Activated CD8-positive, alpha-beta memory T cell treated with anti-CD3 and anti-CD28 coated beads for 48 hours (primary cell): ENCODE results near the gene STARD10.
A peak's percentile ranks its signal among the peaks of the same experiment; 100 is the strongest.
"Not testable (repeated sequence)": the region's sequence is repeated elsewhere in the genome, so short reads cannot be mapped to it uniquely, and the experiment has no call there.

Experiments used
- DNase-seq, 3 experiments: peaks; one replicate each; pipeline ENCODE4 v3.0.0-alpha.2; 2020; ENCODE audit warnings: low read depth in 2 of 3, low spot score in 2 of 3

The STARD10 gene, protein sequence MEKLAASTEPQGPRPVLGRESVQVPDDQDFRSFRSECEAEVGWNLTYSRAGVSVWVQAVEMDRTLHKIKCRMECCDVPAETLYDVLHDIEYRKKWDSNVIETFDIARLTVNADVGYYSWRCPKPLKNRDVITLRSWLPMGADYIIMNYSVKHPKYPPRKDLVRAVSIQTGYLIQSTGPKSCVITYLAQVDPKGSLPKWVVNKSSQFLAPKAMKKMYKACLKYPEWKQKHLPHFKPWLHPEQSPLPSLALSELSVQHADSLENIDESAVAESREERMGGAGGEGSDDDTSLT

DNA sequence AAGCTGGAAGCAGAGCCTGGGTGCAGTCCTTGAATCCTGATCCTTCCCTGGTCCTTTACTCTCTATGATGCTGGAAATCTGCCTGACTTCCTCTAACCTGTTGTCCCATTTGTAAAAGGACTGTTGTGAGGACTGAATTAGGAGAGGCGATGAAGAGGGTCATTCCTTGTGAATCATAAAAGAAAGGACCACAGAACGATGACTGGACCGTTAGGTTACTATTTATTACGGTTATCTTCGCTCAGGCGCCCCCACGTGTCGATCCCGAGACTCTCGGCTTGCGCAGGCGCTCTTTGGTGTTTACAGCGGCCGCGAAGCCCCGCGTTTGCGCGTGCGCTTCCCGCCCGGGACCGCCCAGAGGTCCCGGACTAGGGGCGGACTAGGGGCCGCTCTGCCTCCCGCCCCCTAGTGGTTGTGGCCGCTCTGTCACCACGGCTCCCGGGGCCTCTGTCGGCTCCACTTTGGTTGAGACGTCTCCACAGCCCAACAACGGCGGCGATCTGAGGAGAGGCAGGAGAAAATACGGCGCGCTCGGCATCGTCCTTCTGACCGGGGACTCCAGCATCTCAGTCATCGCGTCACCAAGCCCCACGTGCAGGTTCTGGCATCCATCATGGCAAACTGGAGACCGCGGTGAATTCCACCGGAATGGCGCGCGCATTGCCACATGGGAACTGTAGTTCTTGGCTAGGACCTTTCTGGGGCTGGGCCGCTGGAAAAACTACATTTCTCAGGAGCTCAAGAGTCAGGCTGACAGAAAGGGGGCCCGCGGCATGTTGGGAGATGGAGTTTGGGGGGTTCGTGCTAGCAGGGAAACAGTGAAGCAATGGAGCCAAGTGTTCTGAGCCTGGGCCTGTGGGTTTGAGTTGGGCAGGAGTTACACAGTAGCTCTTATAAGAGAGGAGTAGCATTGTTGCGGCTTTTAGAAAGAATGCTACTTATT lies at the start of gene STARD10:
STARD10 (minus strand) TSS at position 623 of the 943 bp plus-strand sequence. CDS start 12,866 bp downstream, outside the sequence.
- DNase-seq = peak; percentile 81 to 91 (median 84)

DNA sequence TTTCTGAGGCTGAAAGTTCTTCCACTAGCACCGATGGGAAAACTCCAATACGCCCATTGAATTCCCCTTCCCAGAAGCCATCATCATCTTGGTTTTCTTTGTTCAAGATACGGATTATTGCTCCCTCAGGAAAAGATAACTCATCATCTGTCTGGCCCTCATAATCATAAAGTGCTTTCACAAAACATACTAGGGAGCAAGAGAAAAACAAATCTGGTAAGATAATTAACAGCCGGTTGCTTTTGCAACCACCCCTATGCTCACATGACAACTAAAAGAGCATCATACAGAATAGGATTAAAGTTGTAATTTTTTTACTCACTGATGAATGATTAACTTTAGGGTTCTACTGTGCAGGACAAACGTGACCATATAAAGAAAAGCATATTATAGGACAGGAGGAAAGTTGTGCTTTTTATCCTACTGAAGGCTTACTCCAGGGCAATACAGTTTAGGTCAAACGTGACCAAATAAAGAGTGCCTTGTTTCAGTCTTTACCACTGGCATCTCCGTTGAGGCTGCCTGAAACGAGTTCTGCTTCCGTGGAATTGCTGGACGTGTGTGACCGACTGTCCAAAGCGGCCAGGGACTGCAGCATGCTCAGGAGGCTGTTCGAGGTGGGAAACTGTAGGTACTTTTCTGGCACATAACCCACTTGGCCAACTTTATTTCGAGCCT lies 48.9 kb upstream of the STARD10 start:
- DNase-seq = no peak

DNA sequence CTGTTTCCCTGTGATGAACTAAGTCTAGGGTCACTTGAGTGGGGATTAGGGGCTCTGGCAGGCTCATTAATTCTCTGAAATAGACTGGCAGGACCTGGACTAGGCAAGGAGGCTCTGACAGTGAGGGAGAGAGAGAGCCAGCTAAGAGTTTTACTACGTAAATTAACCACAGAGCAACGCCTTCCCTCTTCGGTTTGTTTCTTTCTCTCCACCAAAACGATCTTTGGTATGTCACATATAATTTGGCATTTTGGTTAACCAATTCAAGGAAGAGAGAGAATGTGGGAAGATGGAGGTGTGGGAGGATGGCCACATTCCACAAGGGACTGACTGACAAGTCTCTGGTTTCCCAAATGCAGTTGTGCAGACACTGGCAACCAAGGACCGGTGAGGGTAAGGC lies 48.3 kb upstream of the STARD10 start:
- no peak for DNase-seq

DNA sequence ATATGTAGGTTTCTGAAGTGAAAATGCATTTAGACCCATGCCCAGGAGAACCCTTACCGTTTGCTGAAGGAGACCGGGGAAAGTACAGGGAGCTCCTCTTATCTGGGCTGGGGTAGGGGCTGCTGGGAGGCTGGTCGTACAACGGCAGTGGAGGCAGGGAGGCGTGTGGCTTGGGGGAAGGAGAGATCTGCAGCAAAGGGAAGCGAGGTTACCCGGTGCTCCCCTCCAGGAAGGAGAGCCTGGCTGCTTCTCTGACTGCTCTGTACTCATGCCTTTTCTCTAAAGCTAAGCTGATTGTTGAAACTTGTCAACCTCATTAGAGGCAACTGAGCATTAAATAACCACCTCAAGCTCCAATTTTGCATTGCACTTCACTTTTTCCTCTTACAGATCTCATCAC lies 47.5 kb upstream of the STARD10 start:
- DNase-seq = no peak

DNA sequence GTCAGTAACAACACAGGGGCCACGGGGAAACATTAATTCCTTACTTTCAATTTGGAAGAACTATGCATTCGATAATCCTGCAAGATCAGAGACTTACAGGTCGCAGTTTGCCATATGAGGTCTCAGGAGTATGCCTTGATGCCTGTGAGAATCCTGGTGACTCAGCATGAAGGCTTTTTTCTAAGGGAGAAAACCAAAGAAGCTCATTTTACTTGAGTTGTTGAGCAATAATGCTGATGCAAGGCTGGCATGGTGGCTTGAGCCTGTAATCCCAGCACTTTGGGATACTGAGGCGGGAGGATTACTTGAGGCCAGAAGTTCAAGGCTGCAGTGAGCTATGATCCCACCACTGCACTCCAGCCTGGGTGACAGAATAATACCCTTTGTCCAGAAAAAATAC lies 46.9 kb upstream of the STARD10 start:
- no peak for DNase-seq

DNA sequence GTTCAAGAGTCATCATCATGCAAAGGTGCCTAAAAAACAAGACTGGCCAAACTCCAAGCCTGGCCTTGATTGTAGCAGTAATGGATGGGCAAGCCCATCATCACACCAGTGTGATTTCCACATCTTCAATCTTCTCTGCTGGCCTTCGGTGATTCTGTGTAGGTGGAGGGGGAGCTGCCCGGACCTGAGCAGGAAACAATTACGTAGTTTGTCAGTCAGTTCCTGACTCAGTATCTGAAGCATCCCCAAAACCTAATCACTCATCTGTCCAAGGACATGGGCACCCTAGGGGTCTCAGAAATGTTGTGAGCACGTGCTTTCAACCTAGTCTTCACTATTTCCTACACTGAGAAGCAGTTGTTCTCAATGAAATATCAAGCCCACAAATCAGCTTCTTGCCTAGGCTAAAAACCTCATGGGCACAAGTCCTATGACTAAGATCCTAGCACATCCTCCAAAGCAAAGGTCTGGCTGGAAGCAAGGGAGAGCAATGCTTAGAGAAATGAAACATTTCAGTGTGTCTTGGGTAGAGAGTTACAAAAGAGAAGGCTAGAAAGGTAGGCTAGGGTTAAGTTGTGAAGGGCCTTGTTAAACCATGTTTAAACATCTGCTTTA lies 45.0 kb upstream of the STARD10 start:
- no peak for DNase-seq

DNA sequence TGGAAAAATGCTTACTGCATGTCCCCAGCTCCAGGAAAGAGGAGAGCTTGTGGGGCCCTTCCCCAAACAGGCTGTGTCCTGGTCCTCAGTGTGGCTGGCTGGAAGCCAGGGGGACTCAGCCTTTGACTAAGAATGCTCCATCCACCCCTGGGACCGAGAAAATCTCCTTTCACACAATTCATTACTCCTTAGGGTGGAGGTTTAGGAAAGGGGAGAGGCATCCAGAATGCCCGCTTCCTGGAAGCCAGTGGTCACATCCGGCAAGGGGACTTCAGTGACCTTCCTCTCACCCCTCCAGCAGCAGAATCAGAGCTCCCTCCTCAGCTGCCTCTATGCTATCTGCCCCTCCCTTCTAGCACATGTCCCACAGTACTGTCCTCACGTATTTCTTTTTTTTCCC lies 42.3 kb upstream of the STARD10 start:
- no peak for DNase-seq

DNA sequence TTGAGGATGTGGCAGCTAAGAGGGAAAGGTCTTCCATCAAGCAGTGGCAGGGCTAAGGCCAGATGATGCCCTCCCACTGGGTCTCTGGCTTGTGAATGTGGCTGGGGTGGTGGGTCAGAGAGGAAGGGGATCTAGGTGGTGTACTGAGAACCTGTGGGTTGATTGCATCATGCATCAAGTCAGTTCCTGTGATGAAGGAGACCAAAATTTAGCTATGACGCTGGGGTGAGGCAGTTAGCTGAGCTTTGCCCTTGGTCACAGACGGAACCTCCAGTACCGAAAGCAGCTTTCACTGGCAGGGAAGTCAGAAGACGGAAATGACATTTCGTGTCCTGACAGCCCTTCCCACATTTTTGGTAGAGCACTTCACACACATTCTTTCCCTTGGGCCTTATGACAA lies 41.1 kb upstream of the STARD10 start:
- DNase-seq = no peak

DNA sequence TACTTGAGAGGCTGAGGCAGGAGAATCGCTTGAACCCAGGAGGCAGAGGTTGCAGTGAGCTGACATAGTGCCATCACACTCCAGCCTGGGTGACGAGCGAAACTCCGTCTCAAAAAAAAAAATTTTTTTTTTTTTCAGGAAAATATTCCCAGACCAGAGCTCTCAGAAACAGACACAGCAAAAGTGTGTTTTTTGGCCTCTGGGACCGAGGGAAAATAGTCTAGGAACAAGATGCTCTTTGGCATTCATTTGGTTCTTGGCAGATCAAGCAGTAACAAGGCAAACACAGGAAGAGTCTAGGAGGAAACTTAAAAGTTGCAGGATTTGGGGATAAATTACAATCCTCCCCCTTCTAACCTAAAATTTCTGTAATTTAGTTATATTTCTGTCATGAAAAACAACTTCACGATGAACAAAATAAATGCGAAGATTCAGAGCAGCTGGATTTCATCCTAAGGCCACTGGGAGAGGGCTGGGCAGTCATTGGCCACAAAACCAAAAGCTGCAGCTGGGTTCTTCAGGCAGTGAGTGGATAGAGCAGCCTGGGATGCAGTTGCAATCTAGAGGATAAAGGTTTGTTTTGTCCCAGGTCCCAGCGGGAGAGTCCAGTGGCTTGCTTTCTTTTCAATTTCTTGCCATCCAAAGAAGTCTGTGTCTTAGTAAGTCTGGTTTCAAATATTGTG lies 40.1 kb upstream of the STARD10 start:
- DNase-seq = no peak

DNA sequence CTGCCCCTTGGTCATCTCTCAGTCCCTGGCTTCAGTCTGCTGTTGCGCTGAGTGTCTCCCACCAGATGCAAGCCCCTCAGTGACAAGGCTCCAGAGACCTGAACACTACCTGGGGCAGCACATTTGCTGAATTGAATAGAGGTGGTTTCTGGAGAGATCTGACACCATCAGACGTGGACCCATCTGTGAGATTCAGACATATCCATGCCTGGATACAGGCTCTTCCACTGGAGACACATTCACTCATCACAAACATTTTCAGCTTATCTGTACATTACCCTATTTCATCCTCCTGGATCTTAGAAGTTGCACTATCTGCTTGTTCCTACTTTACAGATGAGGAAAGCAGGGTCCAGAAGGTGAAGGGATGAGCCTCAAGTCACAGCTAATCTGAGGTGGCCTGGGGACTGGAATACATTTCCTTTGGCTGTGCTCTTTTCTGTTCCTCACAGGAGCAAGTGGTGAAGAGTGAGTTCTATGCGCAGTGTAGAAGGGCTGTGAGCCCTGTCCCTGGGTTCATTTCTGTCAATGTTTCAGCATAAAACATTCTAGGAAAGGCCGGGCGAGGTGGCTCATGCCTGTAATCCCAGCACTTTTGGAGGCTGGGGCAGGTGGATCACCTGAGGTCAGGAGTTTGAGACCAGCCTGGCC lies 39.4 kb upstream of the STARD10 start:
- DNase-seq = no peak

DNA sequence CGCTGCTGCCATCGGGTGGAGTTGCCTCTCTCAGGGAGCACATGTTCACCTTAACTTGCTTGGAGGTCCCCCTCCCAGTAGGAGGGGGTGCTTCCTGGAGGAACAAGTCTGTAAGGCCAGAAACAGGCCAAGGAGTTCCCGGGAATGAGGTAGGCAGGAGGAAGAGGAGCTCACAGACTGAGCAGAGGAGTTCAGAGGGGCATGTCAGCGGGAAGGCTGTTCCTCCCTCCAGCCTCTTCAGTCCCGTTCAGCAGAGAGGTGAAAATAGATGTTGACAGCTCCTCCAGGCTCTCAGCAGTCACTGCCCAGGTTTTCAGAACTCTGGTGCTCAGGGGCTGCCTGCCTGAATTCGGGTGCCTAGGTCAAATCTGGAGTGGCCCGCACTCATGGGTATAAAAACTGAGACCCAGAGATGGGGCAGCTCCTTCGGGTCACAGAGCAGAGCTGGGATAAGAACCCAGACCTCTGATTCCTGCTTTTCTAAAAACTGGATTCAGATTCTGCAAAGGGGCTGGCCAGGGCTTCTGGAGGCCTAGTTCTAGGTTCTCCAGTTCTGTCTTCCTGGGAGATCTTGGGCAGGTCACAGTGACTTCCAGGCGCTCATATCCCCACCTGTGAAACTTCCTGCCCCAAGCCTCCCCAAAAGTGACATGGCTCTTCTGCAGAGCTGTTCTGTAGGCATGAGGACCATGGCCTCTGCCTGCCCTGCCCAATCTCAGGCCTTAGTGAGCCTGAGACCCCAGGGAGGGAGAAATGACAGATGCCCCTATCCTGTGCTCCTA lies 38.6 kb upstream of the STARD10 start:
- no peak for DNase-seq

DNA sequence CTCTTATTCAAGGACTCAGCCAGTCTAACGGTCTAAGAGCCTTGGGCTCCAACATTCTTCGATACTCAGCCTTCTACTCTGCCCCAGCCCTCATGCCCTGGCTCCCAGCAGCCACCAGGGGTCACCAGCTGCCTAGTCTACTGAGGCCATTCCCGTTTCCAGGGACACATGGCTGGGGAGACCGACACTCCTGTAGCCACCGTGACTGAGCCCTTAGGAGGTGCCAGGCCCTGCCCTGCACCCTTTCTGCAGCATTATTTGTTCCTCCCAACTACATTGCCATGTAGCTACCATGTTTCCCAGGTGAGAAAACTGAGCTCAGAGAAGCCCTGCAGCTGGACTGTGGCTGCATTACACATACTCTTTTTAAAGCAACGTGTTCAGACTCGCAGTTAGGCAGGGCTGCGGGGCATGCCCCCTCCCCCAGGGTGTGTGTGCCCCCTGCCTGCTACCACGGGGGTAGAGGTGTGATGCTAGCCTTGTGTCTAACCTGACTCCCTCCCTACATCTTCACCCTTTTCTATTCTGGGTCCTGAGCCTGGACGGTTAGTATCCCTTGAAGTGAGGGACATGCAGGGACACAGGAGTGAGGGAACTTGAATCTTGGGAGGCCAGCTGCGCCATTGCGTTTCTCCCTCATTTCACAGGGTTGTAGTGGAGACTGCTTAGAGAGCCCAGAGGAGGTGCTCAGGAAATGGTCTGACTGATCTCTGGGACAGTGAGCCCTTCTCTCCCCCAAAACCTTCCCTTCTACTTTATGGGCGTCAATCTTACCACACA lies 37.9 kb upstream of the STARD10 start:
- no peak for DNase-seq

DNA sequence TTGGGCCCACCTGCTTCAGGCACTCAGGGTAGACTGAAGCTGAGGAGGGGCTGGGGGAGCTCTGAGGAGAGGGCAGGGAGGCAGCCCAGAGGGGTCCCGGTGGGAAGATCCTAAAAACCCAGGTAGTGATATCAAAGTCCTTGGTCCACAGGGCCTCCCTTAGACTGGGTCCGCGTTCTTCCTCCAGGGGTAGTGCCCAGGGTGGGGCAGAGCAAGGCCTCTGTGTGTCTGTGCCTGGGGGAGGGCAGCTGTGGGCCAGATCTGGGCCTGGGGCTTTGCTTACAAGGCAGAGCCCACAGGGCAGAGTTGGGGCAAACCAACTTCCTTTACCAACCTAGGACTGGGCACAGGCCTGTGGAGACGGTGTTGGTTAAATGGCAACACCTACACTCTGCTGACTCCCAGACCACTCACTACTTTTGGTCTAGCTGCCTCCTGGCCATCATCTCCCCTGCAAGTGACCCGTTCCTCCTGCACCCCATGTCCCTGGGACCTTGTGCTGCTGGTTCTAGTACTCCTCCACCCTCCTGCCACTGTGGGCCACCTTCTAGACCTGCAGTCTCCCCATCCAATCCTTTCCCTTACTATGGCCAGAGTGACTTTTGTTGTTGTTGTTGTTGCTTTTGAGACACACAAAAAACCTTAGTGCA lies 36.2 kb upstream of the STARD10 start:
- no peak for DNase-seq

DNA sequence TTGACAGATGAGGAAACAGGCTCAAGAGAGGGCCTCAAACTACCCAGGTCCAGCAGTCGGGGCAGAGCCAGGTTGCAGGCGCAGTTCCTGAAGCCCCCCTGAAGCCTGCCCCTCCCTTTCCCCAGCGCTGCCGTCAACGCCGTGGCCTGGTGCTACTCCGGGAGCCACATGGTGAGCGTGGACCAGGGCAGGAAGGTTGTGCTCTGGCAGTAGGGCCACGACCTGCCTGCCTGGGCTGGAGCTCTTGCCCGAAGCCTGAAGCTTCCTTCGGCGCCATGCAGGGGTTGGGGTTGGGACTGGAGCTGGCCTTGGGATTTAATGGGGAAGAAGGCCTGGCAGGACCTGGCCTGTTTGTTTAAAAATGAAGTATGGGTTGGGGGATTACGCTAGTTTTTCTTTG lies 35.3 kb upstream of the STARD10 start:
- no peak for DNase-seq

DNA sequence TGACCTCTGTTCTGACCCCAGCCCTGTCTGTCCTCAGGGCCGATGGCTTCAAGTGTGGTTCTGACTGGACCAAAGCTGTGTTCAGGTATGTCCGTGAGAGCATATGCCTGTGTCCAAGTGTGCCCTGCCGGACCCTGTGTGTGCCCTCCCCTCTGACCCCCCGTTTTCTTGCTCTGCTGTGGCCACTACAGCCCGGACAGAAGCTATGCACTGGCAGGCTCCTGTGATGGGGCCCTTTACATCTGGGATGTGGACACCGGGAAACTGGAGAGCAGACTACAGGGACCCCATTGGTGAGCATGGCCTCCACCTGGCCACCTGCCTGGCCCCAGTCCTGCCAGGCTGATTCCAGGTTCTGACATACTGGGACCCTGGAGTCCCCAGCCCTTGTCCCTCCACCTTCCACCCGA lies 34.9 kb upstream of the STARD10 start:
- DNase-seq = no peak

DNA sequence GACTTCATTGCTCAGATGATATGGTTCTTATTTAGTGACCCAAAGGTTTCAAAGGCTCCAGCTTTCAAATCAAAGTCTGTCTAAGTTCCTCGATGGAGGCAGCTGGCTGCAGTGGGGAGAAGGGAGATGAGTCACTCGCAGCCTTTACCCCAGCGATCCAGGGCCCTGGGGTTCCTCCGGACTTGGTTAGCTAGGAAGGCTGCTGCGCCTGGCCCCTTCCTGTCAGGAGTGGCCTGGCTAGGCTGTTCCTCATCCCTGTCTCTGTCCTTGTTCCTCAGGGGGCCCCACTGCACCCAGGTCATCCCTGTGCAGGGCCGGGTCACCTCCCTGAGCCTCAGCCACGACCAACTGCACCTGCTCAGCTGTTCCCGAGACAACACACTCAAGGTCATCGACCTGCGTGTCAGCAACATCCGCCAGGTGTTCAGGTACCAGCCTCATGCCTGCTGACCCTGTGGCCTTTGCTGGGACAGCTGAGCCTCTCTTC lies 34.3 kb upstream of the STARD10 start:
- DNase-seq = no peak

DNA sequence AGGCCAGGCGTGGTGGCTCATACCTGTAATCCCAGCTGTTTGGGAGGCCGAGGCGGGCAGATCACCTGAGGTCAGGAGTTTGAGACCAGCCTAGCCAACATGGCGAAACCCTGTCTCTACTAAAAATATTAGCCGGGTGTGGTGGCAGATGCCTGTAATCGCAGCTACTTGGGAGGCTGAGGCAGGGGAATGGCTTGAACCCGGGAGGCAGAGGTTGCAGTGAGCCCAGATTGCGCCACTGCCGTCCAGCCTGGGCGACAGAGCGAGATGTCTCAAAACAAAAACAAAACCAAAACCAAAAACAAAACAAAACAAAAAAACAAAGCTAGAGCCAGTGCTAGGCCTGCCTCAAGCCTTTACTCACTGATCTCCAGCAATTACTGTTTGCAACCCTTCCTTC lies 33.8 kb upstream of the STARD10 start:
- DNase-seq = not testable (repeated sequence)

DNA sequence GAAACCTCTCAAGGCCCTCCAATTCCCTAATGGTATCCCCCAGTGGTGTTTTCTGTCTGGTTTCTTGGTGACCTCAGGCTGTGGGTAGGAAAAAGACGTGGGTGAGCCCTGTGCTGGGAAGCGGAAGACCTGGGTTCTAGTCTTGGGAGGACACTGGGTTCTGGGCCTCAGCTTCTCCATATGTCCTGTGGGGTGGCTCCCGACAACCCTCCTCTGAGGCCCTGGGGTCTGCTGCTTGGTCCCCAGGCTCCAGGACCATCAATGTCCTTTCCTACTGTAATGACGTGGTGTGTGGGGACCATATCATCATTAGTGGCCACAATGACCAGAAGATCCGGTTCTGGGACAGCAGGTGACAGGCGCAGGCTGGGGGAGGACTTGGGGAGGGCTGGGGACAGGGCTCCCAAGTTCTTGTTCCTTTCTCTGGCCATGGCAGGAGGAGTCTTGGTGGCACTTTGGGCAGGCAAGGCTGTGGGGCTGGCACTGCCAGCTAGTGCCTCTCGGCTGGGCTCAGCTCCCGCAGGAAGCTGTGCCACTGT lies 33.2 kb upstream of the STARD10 start:
- no peak for DNase-seq
